Measurements from ENCODE around the gene CAMKMT.

DNA sequence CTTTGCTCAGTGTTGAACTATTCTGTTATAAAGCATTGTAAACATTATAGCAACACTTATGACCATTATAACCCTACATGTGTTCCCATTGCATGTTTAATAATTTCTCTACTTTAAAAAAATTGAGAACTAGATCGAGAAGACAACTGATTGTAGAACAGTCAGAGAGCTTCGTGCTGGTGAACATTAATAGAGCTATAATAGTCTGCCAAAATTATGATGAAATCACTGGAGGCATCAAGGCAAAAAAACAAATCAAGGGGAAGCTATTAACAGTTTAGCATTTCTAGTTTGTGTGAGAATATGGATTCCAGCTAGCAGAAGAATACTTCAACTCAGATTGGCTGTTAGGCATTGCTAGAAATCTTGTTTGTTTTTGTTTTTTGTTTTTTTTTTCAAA lies 284.2 kb downstream of the CAMKMT start:
- TF ChIP-seq, protein P1, sequence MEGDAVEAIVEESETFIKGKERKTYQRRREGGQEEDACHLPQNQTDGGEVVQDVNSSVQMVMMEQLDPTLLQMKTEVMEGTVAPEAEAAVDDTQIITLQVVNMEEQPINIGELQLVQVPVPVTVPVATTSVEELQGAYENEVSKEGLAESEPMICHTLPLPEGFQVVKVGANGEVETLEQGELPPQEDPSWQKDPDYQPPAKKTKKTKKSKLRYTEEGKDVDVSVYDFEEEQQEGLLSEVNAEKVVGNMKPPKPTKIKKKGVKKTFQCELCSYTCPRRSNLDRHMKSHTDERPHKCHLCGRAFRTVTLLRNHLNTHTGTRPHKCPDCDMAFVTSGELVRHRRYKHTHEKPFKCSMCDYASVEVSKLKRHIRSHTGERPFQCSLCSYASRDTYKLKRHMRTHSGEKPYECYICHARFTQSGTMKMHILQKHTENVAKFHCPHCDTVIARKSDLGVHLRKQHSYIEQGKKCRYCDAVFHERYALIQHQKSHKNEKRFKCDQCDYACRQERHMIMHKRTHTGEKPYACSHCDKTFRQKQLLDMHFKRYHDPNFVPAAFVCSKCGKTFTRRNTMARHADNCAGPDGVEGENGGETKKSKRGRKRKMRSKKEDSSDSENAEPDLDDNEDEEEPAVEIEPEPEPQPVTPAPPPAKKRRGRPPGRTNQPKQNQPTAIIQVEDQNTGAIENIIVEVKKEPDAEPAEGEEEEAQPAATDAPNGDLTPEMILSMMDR (conservative IDR thresholded peaks at IDR 0.05): no peak
- TF ChIP-seq ZFX (IDR thresholded peaks at IDR 0.05): no peak
